Kidney (tissue), 14 donors: ENCODE measurements around the gene SYN1. TPM values are rescaled to one million over a fixed set of nuclear protein-coding genes. Genes with fewer than 3 reads are reported as not detected.

Source experiments
- DNase-seq, 5 donors: peaks; one replicate each; pipeline ENCODE4 v3.0.0-alpha.2; 2013 to 2020
- FAIRE-seq: peaks from 2 replicates; lab custom pipeline; 2012; peaks lifted over from hg19 to GRCh38; lab: Jason Lieb, UNC
- H3K27ac ChIP-seq, 2 donors: one replicate each; pipeline ENCODE4 v1.7.0; 2013; ENCODE audit warnings: low read depth in 2 of 2, low read length in 2 of 2, inconsistent platforms in 1 of 2
- H3K27me3 ChIP-seq: one replicate; pipeline ENCODE4 v1.7.1; 2013; ENCODE audit warnings: low read length, inconsistent platforms; ENCODE audit not compliant: control insufficient read depth, insufficient read depth
- H3K36me3 ChIP-seq, 3 donors: one replicate each; pipeline versions ENCODE4 v1.7.0 to v1.7.1; 2013; ENCODE audit warnings: low read length in 3 of 3, control low read depth in 1 of 3, inconsistent platforms in 1 of 3; ENCODE audit not compliant: insufficient read depth in 3 of 3, control insufficient read depth in 2 of 3
- H3K4me1 ChIP-seq, 3 donors: one replicate each; pipeline versions ENCODE4 v1.7.0 to v1.7.1; 2013; ENCODE audit warnings: low read length in 3 of 3, inconsistent platforms in 1 of 3, low read depth in 1 of 3; ENCODE audit not compliant: control insufficient read depth in 2 of 3, insufficient read depth in 2 of 3
- H3K4me3 ChIP-seq, 3 donors: one replicate each; pipeline versions ENCODE4 v1.7.0 to v1.8.1; 2013; ENCODE audit warnings: low read length in 3 of 3, control low read depth in 1 of 3, inconsistent platforms in 1 of 3
- H3K9ac ChIP-seq, 3 donors: one replicate each; pipeline versions ENCODE4 v1.7.0 to v1.7.1; 2013; ENCODE audit warnings: low read length in 3 of 3, control low read depth in 1 of 3, inconsistent platforms in 1 of 3
- H3K9me3 ChIP-seq, 3 donors: one replicate each; pipeline versions ENCODE4 v1.7.0 to v1.7.1; 2013; ENCODE audit warnings: low read length in 3 of 3, control low read depth in 1 of 3, inconsistent platforms in 1 of 3; ENCODE audit not compliant: control insufficient read depth in 2 of 3, insufficient read depth in 1 of 3
- intact Hi-C: fragments of 100-400 bp; cut with DNase I; formaldehyde crosslinking; loops from one replicate; pipeline ENCODE4 v1.11.1; 2022
- polyA plus RNA-seq: library from polyadenylated mRNA; stranded (reverse); fragments of 350-450 nt; fragmentation: Illumina TruSeq; extraction: RNeasy Lipid Tissue Mini Kit (QIAGEN cat#74804); gene quantifications from one replicate; pipeline ENCODE4 v1.2.3, GENCODE V29; 2014; ENCODE audit warnings: low read depth, low replicate concordance; ENCODE audit not compliant: insufficient read depth
- total RNA-seq: library from RNA; stranded (reverse); fragmentation: NEBNext Ultra II Directional; extraction: Animal tissue kit (Norgen Biotek cat#: 25700); gene quantifications from one replicate; pipeline ENCODE4 v1.2.1, GENCODE V29; 2021
- TF ChIP-seq, protein P1 (sequence below): IDR thresholded peaks from 3 replicates; pipeline ENCODE4 v1.5.1; 2012; ENCODE audit warnings: mild to moderate bottlenecking, moderate library complexity, borderline replicate concordance; ENCODE audit not compliant: insufficient read depth; ENCODE audit errors: extremely low read depth
- donor health status: control.
- donor health status: control.
- donor health status: control.
- donor health status: control.
- donor health status: control.
- donor health status: DM: yes; HTN: yes; CAD: no.
- donor health status: Normal renal cell carcinoma (clear cell type).

The SYN1 gene
- total and polyA plus RNA-seq, 2 donors from 2014 or later, result 0.85 to 0.88 TPM

DNA sequence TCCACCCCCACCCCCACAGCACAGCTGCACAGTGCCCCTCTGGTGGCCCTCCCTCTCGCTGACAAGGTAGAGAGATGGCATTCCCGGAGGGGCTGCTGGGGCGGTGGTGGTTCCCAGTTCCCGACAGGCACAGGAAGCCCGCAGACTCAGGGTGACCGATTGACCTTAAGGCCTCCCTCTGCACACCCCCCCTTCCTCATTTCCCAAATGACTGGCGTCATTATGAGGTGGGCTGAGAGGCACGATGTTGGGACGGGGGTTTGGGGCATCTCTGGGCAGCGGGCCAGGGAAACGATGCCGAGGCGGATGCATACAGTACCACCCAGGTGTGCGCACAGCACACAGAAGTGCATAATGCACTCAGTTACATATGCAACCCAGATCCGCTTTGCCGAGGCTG is 41.0 kb downstream of the SYN1 start:
- TF ChIP-seq, protein P1, sequence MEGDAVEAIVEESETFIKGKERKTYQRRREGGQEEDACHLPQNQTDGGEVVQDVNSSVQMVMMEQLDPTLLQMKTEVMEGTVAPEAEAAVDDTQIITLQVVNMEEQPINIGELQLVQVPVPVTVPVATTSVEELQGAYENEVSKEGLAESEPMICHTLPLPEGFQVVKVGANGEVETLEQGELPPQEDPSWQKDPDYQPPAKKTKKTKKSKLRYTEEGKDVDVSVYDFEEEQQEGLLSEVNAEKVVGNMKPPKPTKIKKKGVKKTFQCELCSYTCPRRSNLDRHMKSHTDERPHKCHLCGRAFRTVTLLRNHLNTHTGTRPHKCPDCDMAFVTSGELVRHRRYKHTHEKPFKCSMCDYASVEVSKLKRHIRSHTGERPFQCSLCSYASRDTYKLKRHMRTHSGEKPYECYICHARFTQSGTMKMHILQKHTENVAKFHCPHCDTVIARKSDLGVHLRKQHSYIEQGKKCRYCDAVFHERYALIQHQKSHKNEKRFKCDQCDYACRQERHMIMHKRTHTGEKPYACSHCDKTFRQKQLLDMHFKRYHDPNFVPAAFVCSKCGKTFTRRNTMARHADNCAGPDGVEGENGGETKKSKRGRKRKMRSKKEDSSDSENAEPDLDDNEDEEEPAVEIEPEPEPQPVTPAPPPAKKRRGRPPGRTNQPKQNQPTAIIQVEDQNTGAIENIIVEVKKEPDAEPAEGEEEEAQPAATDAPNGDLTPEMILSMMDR, result no peak
- H3K4me3 ChIP-seq, result no peak overlapping the region
- H3K36me3 ChIP-seq, result no peaks in the 10 kb centered on the region
- no peaks in the 10 kb centered on the region for H3K9me3 ChIP-seq
- no peak for FAIRE-seq
- DNase-seq, result peak in 2 of 5 donors; percentile 13 to 43
- intact Hi-C loops, result no loop called here
- no peak overlapping the region for H3K9ac ChIP-seq
- H3K27me3 ChIP-seq, result no peaks in the 10 kb centered on the region
- H3K4me1 ChIP-seq, result peaks cover 0 to 4% (median 0%) of the 10 kb centered on the region in 3 donors
- no peak overlapping the region for H3K27ac ChIP-seq

DNA sequence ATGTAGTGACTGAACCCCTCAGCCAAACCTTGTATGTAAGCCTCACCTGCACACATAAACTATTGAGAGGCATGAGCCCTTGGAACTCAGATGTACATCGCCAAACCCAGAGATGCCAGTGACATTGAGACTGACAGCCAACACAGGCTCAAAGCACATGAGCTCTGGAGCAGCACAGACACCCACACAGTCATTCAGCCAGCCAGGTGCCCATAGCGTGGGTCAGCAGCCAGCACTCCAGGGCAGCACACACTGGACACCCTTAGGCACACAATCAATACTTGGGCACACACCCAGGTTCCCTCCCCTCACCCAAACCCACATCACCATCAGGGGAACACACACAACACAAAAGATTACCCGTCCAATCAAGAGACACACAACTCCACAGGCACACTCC is 41.8 kb downstream of the SYN1 start:
- no peak for FAIRE-seq
- intact Hi-C loops, result no loop called here
- DNase-seq, result no peak

DNA sequence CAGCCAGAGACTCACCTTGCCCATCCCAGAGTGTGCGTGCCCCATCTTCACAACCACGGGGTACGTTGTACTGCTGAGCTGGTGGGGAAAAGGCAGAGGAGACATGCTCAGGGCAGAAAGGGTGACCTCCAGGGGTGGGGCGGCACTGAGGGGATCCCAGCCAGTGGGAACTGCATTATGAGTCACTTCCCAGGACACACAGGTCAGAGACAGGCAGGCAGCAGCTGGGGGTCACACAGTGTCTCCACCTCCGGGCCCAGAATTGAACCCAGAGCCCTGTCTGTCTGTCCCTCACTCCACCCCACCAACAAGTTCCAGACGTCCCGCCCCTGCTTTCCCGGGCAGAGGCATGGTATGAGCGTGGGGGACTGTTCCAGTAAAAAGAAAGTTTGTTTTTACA is 42.2 kb downstream of the SYN1 start:
- no peak overlapping the region for H3K4me3 ChIP-seq
- no peak overlapping the region for H3K27ac ChIP-seq
- H3K9ac ChIP-seq, result no peak overlapping the region
- peaks cover 0 to 4% (median 0%) of the 10 kb centered on the region in 3 donors for H3K4me1 ChIP-seq
- no peaks in the 10 kb centered on the region for H3K27me3 ChIP-seq
- intact Hi-C loops, result no loop called here
- no peaks in the 10 kb centered on the region for H3K9me3 ChIP-seq
- TF ChIP-seq, protein P1, result no peak
- no peaks in the 10 kb centered on the region for H3K36me3 ChIP-seq
- DNase-seq (no peak), FAIRE-seq (no peak)

More for the DNA sequence above, 41.8 kb downstream of the SYN1 start:
- H3K9ac ChIP-seq, result no peak overlapping the region
- TF ChIP-seq, protein P1, result no peak
- H3K36me3 ChIP-seq, result no peaks in the 10 kb centered on the region
- H3K4me1 ChIP-seq, result peaks cover 0 to 4% (median 0%) of the 10 kb centered on the region in 3 donors
- H3K27ac ChIP-seq, result no peak overlapping the region
- no peaks in the 10 kb centered on the region for H3K9me3 ChIP-seq
- H3K27me3 ChIP-seq, result no peaks in the 10 kb centered on the region
- no peak overlapping the region for H3K4me3 ChIP-seq
